Posterior vena cava (tissue), 2 donors: Measurements from ENCODE around the gene CACNA2D3. TPM values are rescaled to one million over a fixed set of nuclear protein-coding genes. Genes with fewer than 3 reads are reported as not detected.

ENCODE experiments used
- DNase-seq: peaks from one replicate; pipeline ENCODE4 v3.0.0-alpha.2; 2020; ENCODE audit warnings: low spot score
- intact Hi-C, 2 donors: fragments of 100-400 bp; cut with DNase I; formaldehyde crosslinking; loops; one replicate each; pipeline versions ENCODE4 v1.14.1 to v1.14.2; 2022 to 2023
- total RNA-seq, 2 donors: library from RNA; stranded (reverse); fragmentation: NEBNext Ultra II Directional; extraction: Animal tissue kit (Norgen Biotek cat#: 25700); gene quantifications; one replicate each; pipeline ENCODE4 v1.2.1, GENCODE V29; 2021
- donor health status: DM: yes; HTN: yes; CAD: no.
- donor health status: DM: yes; HTN: yes; CAD: no.

CACNA2D3 gene
- total RNA-seq, 2 donors from 2014 or later = 2.0 to 4.0 TPM

DNA sequence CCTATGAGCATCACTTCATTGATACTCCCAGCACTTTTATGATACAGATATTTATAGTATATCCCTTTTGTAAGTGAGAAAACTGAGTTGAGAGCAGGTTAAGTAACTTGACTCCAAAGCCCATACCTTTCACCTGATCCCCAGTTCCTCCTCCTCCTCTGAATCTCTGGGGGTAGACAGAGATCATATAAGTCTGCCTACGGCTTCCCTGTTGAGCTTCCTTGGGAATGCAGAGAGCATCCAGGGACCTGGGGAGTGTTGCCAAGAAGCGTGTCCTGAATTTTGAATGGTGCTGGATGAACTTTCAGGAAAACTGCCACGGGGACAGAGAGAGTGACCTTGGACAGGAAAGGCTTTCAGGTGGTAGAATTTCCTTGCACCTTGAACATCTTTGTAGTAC, 537.0 kb downstream of the CACNA2D3 start:
- no peak for DNase-seq
- intact Hi-C loops = no loop called here

DNA sequence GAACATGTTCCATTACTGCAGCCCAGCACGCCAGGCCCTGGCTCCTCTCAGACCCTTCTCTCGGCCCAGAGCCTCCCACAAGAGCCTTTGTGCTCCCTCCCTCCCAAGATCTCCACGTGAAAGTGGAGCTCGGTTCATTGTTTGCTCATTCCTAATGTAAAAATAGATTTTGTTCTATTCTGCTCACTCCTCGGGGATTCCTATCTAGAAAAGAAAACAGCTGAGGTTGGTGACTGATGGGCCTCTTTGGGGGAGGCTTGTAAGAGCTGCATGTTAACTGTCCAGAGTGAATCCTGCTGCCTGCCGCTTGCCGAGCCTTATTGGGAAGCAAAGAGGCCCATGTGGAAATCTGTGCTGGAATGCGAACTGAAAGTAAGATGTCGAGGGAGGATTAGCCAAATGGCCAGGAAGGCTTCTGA, 538.4 kb downstream of the CACNA2D3 start:
- peak; percentile 82 for DNase-seq
- intact Hi-C loops = no loop called here

DNA sequence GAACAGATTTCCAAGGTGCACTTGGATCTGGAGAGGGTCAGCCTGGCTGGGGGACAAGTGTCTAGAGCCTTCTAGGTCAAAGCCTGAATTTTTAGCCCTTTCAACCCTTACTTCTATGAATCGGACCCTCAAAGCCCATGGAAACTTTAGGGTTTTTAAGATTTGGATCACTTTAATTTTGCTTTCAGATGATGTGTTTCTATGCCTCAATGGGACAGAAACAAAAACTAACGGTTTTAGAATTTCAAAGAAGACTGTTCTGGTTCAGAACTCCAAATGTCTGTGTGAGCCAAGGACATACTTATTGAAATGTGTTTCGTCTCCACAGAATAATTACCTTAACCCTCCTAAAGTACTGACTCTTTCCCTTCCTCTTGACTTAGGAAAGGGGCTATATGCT, 538.8 kb downstream of the CACNA2D3 start:
- DNase-seq = no peak
- intact Hi-C loops = no loop called here

DNA sequence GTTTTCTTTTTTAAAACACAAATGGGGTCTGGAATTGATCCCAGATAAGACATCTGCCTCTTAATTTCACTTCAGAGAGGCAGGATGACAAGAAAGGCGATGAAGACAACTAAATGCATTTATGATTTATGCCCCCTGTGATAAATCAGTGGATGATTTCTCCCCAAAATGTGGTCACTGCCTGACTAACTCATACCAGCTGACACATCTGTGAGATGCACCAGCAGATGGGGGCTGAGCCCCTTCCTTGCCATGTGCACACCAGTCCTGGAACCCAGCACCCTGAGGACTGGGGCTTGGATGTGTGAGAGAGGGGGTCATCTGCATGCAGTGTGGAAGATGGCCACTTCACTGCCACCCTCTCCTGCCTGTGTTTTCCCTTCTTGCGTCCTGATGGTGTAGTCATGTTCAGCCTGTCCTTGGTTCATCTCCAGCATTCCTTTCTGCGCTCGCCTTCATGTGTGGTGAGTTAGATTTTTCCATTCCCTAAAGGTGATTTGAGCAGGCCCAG, 541.2 kb downstream of the CACNA2D3 start:
- intact Hi-C loops = no loop called here
- DNase-seq = no peak

GRCh38 chr3:54665016-54665600, 542.8 kb downstream of the CACNA2D3 start:
- intact Hi-C loops = no loop called here
- DNase-seq = no peak

DNA sequence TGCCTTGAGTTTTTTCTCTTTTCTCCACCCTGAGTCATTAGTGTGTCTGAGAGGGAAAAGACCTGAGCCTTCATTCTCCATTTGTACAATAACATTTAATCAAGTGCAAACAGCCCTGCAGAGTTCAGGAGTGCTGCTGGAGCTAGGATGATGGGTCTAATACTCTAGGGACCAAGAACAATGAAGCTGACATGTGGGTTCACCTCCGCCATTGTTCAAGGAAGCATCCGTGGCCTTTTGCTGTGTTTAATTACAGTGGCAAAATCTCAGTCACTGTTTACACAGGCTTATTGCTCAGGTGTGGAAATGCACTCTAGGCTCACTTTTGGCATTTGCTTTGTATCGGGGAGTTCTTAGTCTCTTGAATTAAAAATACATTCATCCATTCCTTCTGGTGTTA, 545.9 kb downstream of the CACNA2D3 start:
- no peak for DNase-seq
- intact Hi-C loops = no loop called here

GRCh38 chr3:54670201-54671000, 548.0 kb downstream of the CACNA2D3 start:
- intact Hi-C loops = no loop called here
- DNase-seq = no peak

GRCh38 chr3:54671511-54671910, 549.2 kb downstream of the CACNA2D3 start:
- intact Hi-C loops = no loop called here
- no peak for DNase-seq

- intact Hi-C loops = no loop called here
- DNase-seq = no peak
These were observed 553.7 kb downstream of the CACNA2D3 start for GRCh38 chr3:54676087-54676486.

GRCh38 chr3:54681706-54682105, 559.4 kb downstream of the CACNA2D3 start:
- DNase-seq = no peak
- intact Hi-C loops = loop anchor here in 1 of 2 donors (2.0 kb wide), 1 partner anchor 51 kb away; no protein-coding TSS in a partner anchor

DNA sequence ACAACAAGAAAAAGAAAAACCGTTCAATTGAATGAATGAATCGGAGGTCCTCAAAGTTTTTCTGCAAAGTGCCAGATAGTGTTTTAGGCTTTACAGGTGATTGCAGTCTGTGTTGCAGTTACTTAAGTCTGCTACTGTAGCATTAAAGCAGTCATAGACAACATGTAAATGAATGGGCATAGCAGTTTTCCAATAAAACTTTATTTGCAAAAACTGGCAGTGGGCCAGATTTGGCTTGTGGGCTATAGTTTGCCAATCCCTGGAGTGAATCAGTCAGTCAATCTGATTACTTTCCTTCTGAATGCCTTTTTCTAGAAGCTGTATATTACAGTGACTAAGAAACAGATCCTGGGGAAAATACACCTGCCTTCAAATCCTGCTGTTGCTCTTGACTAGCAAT, 562.9 kb downstream of the CACNA2D3 start:
- intact Hi-C loops = no loop called here
- DNase-seq = no peak

DNA sequence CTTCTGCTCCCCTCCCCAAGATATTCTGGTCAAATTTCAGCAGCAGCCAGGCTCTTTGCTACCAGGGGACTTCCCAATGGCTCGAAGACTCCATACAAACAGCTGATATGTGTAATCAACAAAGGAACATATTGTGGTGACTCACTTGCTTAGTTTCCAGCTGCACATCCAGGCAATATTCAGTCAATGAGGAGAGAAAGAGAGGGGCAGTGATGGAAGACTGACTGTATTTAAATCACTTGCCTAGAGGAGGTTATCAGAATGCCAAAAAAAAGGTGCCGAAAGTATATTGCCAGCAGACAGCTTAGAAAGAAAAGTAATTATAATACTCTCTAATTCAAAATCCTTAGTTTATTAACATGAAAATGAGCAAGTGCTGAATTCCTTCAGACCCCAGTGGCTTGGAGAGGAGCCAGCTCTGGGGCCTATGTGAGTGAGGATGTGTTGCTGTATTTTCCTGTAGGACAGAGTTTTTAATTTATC, 569.0 kb downstream of the CACNA2D3 start:
- intact Hi-C loops = no loop called here
- DNase-seq = no peak

DNA sequence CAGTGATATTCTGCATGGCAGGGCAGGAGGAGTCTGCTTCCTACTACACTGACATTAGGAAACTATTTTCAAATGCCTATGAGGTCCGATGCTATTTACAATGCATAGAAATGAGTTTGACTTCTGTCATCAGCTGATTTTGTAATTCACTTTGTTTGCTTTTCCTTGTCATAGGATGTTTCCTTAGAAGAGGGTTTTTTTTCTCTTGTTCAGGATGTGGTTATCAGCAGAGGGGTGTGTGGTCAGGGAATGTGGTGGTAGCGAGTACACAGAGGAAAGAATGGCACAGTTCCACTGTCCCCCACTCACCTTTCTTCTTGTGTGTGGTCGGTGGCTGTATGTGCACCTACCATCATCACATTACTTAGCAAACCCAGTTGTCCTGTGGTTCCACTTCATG, 574.0 kb downstream of the CACNA2D3 start:
- DNase-seq = no peak
- intact Hi-C loops = loop anchor here in 1 of 2 donors (5.0 kb wide), 1 partner anchor 1416 kb away; no protein-coding TSS in a partner anchor

GRCh38 chr3:54698054-54698453, 575.7 kb downstream of the CACNA2D3 start:
- intact Hi-C loops = loop anchor here in 1 of 2 donors (5.0 kb wide), 1 partner anchor 1414 kb away; no protein-coding TSS in a partner anchor
- DNase-seq = no peak

GRCh38 chr3:54703923-54704322, 581.6 kb downstream of the CACNA2D3 start:
- intact Hi-C loops = no loop called here
- DNase-seq = no peak

DNA sequence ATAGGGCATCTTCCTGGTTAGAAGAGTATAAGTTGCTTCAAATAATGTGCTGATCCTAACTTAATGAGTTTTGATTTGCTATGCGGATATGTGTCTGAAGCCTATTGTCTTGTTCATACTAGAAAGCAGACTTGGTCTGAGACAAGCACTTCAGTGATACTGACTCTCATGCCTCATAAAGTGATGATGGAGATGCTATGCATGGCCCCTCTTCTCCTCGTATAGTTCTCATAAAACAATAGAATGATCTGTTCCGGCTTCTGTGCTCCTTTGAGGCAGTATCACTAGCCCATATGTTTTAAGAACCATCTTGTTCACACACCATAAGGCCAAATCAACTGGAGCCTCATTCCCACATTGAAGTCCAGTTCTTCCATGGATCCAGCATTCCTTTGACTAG, 583.4 kb downstream of the CACNA2D3 start:
- intact Hi-C loops = no loop called here
- no peak for DNase-seq

DNA sequence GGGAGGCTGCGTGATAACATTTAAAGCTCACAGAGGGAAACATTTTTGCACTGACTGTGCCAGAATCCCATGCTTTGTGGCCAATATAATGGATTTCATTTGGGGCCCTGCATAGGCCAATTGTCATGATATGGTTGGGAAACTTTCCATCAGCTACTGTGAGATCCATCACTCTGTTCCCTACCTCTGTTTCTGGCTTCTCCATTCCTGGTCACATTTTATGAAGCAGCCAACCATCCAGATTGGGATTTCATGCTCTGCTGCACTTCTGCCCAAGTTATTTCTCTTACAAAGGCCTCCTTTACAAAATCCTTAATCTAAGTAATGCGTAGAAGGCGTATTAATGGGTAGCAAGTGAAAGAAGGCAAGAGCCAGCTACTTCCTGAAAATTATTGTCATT, 584.4 kb downstream of the CACNA2D3 start:
- intact Hi-C loops = no loop called here
- no peak for DNase-seq

GRCh38 chr3:54709785-54710184, 587.4 kb downstream of the CACNA2D3 start:
- intact Hi-C loops = no loop called here
- DNase-seq = no peak

GRCh38 chr3:54710954-54711353, 588.6 kb downstream of the CACNA2D3 start:
- intact Hi-C loops = no loop called here
- DNase-seq = no peak

- intact Hi-C loops = no loop called here
- no peak for DNase-seq
These were observed 590.2 kb downstream of the CACNA2D3 start for GRCh38 chr3:54712539-54712938.

DNA sequence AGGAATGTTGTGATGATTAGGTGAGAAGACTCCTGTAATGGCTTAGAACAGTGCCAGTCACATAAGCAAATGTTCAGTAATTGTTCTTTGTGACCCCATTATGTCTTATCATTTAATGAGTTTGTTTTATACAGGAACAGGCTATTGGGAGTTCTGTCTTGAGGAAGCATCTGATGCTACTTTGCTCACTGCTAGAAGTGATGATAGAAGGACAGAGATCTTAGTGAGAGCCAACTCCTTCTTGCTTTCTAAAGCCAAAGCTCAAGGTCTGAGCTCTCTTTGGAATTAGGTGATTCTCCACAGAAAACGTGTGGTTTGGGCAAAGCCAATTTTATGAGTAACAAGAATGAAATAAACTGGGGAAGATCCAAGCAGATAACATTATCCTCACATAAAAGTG, 590.7 kb downstream of the CACNA2D3 start:
- intact Hi-C loops = no loop called here
- no peak for DNase-seq
